ENCODE results near the gene CERCAM.

CERCAM gene

DNA sequence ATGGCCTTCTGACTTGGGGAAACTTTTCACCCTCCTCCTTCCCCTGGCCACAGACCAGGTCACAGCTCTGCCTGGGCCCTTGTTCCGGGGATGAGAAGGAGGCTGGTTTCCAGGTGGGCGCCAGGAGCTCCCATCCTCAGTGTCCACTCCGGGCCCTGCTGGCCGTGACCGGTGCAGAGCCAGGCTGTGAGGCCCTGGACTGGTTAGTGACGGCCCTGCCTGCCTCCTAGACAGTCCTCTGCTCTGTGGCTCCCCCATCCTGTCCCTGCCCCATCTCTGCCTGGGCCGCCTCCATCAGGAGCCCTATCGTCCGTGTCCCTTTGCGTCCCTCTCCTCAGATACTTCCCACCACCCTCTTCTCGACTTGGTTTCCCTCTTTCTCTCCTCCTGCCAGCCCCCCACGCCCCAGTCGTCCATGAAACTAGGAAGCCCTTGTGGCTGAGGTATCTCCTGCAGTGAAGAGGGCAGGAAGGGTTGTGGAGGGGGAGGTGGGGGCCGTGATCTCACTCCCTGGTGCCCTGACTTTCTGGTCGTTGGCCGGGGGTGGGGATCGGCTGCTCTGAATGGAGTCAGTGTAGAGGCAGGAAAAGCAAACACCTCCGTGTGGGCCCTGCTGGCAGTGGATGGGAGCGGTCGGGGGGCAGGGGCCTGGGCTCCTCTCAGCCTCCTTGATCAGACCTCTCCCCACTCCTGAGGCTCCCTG, 15.4 kb upstream of the CERCAM start:
- no peak overlapping the region for H4K12ac ChIP-seq (ENCODE audit: low read depth, low read length)
- no peak overlapping the region for H3K14ac ChIP-seq (ENCODE audit: low read length)
- H2AK5ac ChIP-seq (ENCODE audit: low read length), result no peak overlapping the region
- no peak overlapping the region for H3K4ac ChIP-seq (ENCODE audit: low read depth, low read length)
- H4K8ac ChIP-seq (ENCODE audit: low read depth, low read length), result no peak overlapping the region
- H4K91ac ChIP-seq (ENCODE audit: low read depth, low read length), result no peak overlapping the region
- no peak overlapping the region for H2BK12ac ChIP-seq (ENCODE audit: low read length)
- H3K79me2 ChIP-seq (ENCODE audit: control insufficient read depth, insufficient read depth, low read length, poor library complexity), result no peaks in the 10 kb centered on the region
- no peaks in the 10 kb centered on the region for H3K36me3 ChIP-seq (ENCODE audit: control insufficient read depth in 1 of 2, insufficient read depth in 2 of 2, low read length in 2 of 2)
- H3K27ac ChIP-seq (ENCODE audit: low read depth, low read length), result no peak overlapping the region
- H3K9ac ChIP-seq (ENCODE audit: low read length), result no peak overlapping the region
- no peak overlapping the region for H2AFZ ChIP-seq (ENCODE audit: insufficient read depth, low read length, poor library complexity)
- peaks cover 3 to 8% of the 10 kb centered on the region in 2 experiments for H3K4me1 ChIP-seq (ENCODE audit: control insufficient read depth in 1 of 2, insufficient read depth in 2 of 2, low read length in 2 of 2)
- no CpG with 5 or more reads among the region's 20 CpGs for WGBS (ENCODE audit: extremely low coverage, insufficient coverage, insufficient read length)
- H3K9me3 ChIP-seq (ENCODE audit: insufficient read depth, low read depth, low read length), result no peaks in the 10 kb centered on the region
- no peak for DNase-seq
- H3K18ac ChIP-seq (ENCODE audit: low read length), result no peak overlapping the region
- H3K79me1 ChIP-seq (ENCODE audit: low read length), result no peaks in the 10 kb centered on the region
- H3K27me3 ChIP-seq (ENCODE audit: insufficient read depth, low read length), result no peaks in the 10 kb centered on the region
- no peak overlapping the region for H2BK5ac ChIP-seq (ENCODE audit: low read depth, low read length, poor library complexity)
- no peak overlapping the region for H3K4me2 ChIP-seq (ENCODE audit: low read length)
- no peak overlapping the region for H3K4me3 ChIP-seq (ENCODE audit: low read depth, low read length)
- no peak overlapping the region for H3K23ac ChIP-seq (ENCODE audit: low read length)
- no peak overlapping the region for H2BK120ac ChIP-seq (ENCODE audit: insufficient read depth, low read length, poor library complexity)

DNA sequence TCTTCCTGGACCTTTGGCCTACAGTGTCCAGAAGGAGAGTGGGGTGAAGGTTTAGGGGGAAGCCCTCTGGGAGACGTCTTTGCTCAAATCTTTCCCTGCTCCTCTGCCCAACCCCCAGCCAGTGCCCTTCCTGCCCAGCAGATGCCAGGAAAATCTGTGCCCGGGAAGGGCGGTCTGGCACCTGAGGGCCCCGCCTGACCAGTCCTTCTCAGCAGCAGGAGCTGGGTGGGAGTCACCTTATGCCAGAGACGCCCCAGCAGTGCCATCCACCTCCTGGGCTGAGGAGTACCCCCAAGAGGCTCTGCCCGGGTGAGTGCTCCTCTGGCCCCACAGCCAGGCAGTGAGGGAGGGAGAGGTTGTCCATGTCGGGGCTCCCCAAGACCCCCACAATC, 14.9 kb upstream of the CERCAM start:
- H3K27me3 ChIP-seq (ENCODE audit: insufficient read depth, low read length), result no peaks in the 10 kb centered on the region
- WGBS (ENCODE audit: extremely low coverage, insufficient coverage, insufficient read length), result no CpG with 5 or more reads among the region's 7 CpGs
- no peaks in the 10 kb centered on the region for H3K36me3 ChIP-seq (ENCODE audit: control insufficient read depth in 1 of 2, insufficient read depth in 2 of 2, low read length in 2 of 2)
- no peak overlapping the region for H3K4me2 ChIP-seq (ENCODE audit: low read length)
- H3K27ac ChIP-seq (ENCODE audit: low read depth, low read length), result no peak overlapping the region
- no peak overlapping the region for H2BK12ac ChIP-seq (ENCODE audit: low read length)
- H3K4ac ChIP-seq (ENCODE audit: low read depth, low read length), result no peak overlapping the region
- H3K23ac ChIP-seq (ENCODE audit: low read length), result no peak overlapping the region
- no peak overlapping the region for H3K14ac ChIP-seq (ENCODE audit: low read length)
- no peak overlapping the region for H3K18ac ChIP-seq (ENCODE audit: low read length)
- DNase-seq, result no peak
- H3K4me3 ChIP-seq (ENCODE audit: low read depth, low read length), result no peak overlapping the region
- no peak overlapping the region for H2BK5ac ChIP-seq (ENCODE audit: low read depth, low read length, poor library complexity)
- H2AFZ ChIP-seq (ENCODE audit: insufficient read depth, low read length, poor library complexity), result no peak overlapping the region
- no peak overlapping the region for H3K9ac ChIP-seq (ENCODE audit: low read length)
- H4K91ac ChIP-seq (ENCODE audit: low read depth, low read length), result no peak overlapping the region
- H2BK120ac ChIP-seq (ENCODE audit: insufficient read depth, low read length, poor library complexity), result no peak overlapping the region
- H4K8ac ChIP-seq (ENCODE audit: low read depth, low read length), result no peak overlapping the region
- H4K12ac ChIP-seq (ENCODE audit: low read depth, low read length), result no peak overlapping the region
- no peaks in the 10 kb centered on the region for H3K9me3 ChIP-seq (ENCODE audit: insufficient read depth, low read depth, low read length)
- H2AK5ac ChIP-seq (ENCODE audit: low read length), result no peak overlapping the region
- H3K79me1 ChIP-seq (ENCODE audit: low read length), result no peaks in the 10 kb centered on the region
- no peaks in the 10 kb centered on the region for H3K79me2 ChIP-seq (ENCODE audit: control insufficient read depth, insufficient read depth, low read length, poor library complexity)
- peaks cover 3 to 8% of the 10 kb centered on the region in 2 experiments for H3K4me1 ChIP-seq (ENCODE audit: control insufficient read depth in 1 of 2, insufficient read depth in 2 of 2, low read length in 2 of 2)

DNA sequence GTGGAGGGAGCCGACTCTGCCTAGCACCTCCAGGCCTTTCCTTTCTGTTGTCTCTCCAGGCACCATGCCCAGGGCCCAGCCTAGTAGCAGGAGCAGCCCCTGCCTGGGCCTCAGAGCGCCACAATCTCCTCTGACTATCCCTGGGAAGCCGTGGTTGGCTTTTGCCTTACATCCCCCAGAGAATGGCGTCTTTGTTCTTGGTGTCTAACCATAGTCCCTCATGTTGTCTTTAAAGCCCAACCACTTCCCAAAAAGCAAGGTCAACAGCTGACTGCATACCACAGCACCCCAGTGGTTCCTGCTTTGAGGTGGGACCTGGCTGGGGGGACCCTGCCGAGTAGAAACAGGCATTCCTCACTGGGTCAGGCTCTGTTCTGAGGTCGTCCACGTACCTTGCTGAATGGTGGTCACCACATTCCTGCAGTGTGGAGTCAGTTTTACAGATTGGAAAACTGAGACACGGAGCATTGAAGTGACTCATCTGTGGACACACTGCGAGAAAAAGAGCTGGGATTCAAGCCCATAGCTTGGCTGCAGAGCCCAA, 13.7 kb upstream of the CERCAM start:
- Histone ChIP-seq H3K79me1 (ENCODE audit: low read length) (no peaks in the 10 kb centered on the region), H3K9ac (ENCODE audit: low read length) (no peak overlapping the region), H2AK5ac (ENCODE audit: low read length) (no peak overlapping the region), H3K4me1 (ENCODE audit: control insufficient read depth in 1 of 2, insufficient read depth in 2 of 2, low read length in 2 of 2) (peaks cover 3 to 8% of the 10 kb centered on the region in 2 experiments), H2BK120ac (ENCODE audit: insufficient read depth, low read length, poor library complexity) (no peak overlapping the region), H2BK5ac (ENCODE audit: low read depth, low read length, poor library complexity) (no peak overlapping the region), H3K27me3 (ENCODE audit: insufficient read depth, low read length) (no peaks in the 10 kb centered on the region), H3K23ac (ENCODE audit: low read length) (no peak overlapping the region), H2AFZ (ENCODE audit: insufficient read depth, low read length, poor library complexity) (no peak overlapping the region), H3K27ac (ENCODE audit: low read depth, low read length) (no peak overlapping the region), H3K4me3 (ENCODE audit: low read depth, low read length) (no peak overlapping the region), H4K91ac (ENCODE audit: low read depth, low read length) (no peak overlapping the region), H3K36me3 (ENCODE audit: control insufficient read depth in 1 of 2, insufficient read depth in 2 of 2, low read length in 2 of 2) (no peaks in the 10 kb centered on the region), H3K14ac (ENCODE audit: low read length) (no peak overlapping the region), H3K4me2 (ENCODE audit: low read length) (no peak overlapping the region), H3K79me2 (ENCODE audit: control insufficient read depth, insufficient read depth, low read length, poor library complexity) (no peaks in the 10 kb centered on the region), H4K12ac (ENCODE audit: low read depth, low read length) (no peak overlapping the region), H4K8ac (ENCODE audit: low read depth, low read length) (no peak overlapping the region), H3K4ac (ENCODE audit: low read depth, low read length) (no peak overlapping the region), H2BK12ac (ENCODE audit: low read length) (no peak overlapping the region), H3K9me3 (ENCODE audit: insufficient read depth, low read depth, low read length) (no peaks in the 10 kb centered on the region), H3K18ac (ENCODE audit: low read length) (no peak overlapping the region)
- WGBS (ENCODE audit: extremely low coverage, insufficient coverage, insufficient read length), result no CpG with 5 or more reads among the region's 9 CpGs
- DNase-seq, result no peak

DNA sequence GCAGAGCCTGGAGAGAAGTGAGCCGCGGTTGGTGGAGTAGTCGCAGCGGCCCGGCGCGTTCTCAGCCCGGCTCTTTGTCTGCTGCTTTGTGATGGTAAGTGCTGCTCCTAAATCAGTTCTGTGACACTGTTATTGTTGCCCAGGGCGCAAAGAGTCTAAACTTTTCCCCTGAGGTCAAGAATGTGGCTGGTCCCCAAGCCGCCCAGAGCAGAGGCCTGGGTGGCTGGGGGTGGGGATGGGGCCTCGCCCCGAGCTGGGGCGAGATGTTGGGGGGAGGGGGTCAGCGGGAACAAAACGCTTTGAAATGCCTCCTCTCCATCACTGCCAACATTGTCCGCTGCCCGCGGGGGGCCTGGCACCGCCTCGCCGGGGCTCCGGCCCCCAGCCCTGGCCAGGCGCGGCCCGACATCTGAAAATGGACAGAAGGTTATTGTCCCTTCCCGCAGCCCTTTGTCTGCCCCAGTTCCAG, 11.7 kb upstream of the CERCAM start:
- DNase-seq, result no peak
- no peak overlapping the region for H3K4ac ChIP-seq (ENCODE audit: low read depth, low read length)
- no peak overlapping the region for H3K18ac ChIP-seq (ENCODE audit: low read length)
- H2BK12ac ChIP-seq (ENCODE audit: low read length), result no peak overlapping the region
- H2AK5ac ChIP-seq (ENCODE audit: low read length), result no peak overlapping the region
- H3K4me2 ChIP-seq (ENCODE audit: low read length), result no peak overlapping the region
- no peak overlapping the region for H4K12ac ChIP-seq (ENCODE audit: low read depth, low read length)
- H3K23ac ChIP-seq (ENCODE audit: low read length), result no peak overlapping the region
- no peak overlapping the region for H4K8ac ChIP-seq (ENCODE audit: low read depth, low read length)
- no peak overlapping the region for H3K4me3 ChIP-seq (ENCODE audit: low read depth, low read length)
- H2AFZ ChIP-seq (ENCODE audit: insufficient read depth, low read length, poor library complexity), result peak overlapping the region; percentile 8
- H3K14ac ChIP-seq (ENCODE audit: low read length), result no peak overlapping the region
- no peak overlapping the region for H2BK5ac ChIP-seq (ENCODE audit: low read depth, low read length, poor library complexity)
- no peaks in the 10 kb centered on the region for H3K9me3 ChIP-seq (ENCODE audit: insufficient read depth, low read depth, low read length)
- no peak overlapping the region for H4K91ac ChIP-seq (ENCODE audit: low read depth, low read length)
- H3K27ac ChIP-seq (ENCODE audit: low read depth, low read length), result no peak overlapping the region
- H3K9ac ChIP-seq (ENCODE audit: low read length), result no peak overlapping the region
- WGBS (ENCODE audit: extremely low coverage, insufficient coverage, insufficient read length), result no CpG with 5 or more reads among the region's 26 CpGs
- no peaks in the 10 kb centered on the region for H3K79me2 ChIP-seq (ENCODE audit: control insufficient read depth, insufficient read depth, low read length, poor library complexity)
- no peaks in the 10 kb centered on the region for H3K27me3 ChIP-seq (ENCODE audit: insufficient read depth, low read length)
- peaks cover 5 to 8% of the 10 kb centered on the region in 2 experiments for H3K4me1 ChIP-seq (ENCODE audit: control insufficient read depth in 1 of 2, insufficient read depth in 2 of 2, low read length in 2 of 2)
- H3K79me1 ChIP-seq (ENCODE audit: low read length), result peaks cover 2% of the 10 kb centered on the region
- H2BK120ac ChIP-seq (ENCODE audit: insufficient read depth, low read length, poor library complexity), result no peak overlapping the region
- no peaks in the 10 kb centered on the region for H3K36me3 ChIP-seq (ENCODE audit: control insufficient read depth in 1 of 2, insufficient read depth in 2 of 2, low read length in 2 of 2)

Measured in trophoblast cell (in vitro differentiated cells and primary cell).